HepG2 (cell line): ENCODE measurements around the gene MAMLD1. TPM values are rescaled to one million over a fixed set of nuclear protein-coding genes. Genes with fewer than 3 reads are reported as not detected.

Experiments
- ATAC-seq: fragments of 200-7000 bp; cut with Tn5 transposase; 3 replicates; pipeline ENCODE4 v1.9.1; 2020; ENCODE audit warnings: mild to moderate bottlenecking, moderate library complexity
- BruUV-seq: library from RNA; stranded (reverse); fragments of 400-500 nt; replicated peaks from 2 replicates; lab custom pipeline; 2021; lab: Mats Ljungman, UMichigan
- CTCF ChIA-PET: fragments of 300-600 bp; formaldehyde crosslinking; extraction: SDS; loops from one replicate; lab custom pipeline; 2021; ENCODE audit warnings: low total read pairs, inconsistent platforms, low intra/inter-chr PET ratio; lab: Yijun Ruan, JAX
- POLR2A ChIA-PET: fragments of 350-600 bp; sonication (Branson Sonifier 250); formaldehyde crosslinking; loops from one replicate; lab custom pipeline; 2020; ENCODE audit warnings: antibody characterized with exemption, inconsistent platforms; lab: Yijun Ruan, JAX
- DNase-seq: peaks from one replicate; pipeline ENCODE4 v3.0.0-alpha.2; 2015; ENCODE audit warnings: low spot score
- FAIRE-seq: peaks from 3 replicates; lab custom pipeline; 2011; peaks lifted over from hg19 to GRCh38; lab: Jason Lieb, UNC
- H2AFZ ChIP-seq: one replicate; pipeline ENCODE4 v1.6.1; 2011; ENCODE audit warnings: low read length, inconsistent platforms
- H3K27ac ChIP-seq: fragments of 300-600 bp; 3 replicates; pipeline ENCODE4 v1.8.0; 2011; ENCODE audit warnings: mixed run types, mild to moderate bottlenecking, mixed read lengths, low read length, inconsistent platforms; ENCODE audit not compliant: insufficient read depth; ENCODE audit errors: extremely low read length
- H3K27me3 ChIP-seq, 2 experiments: fragments of 200-600 bp in 1 of 2; 2 replicates in 1 of 2; 3 replicates in 1 of 2; pipeline versions ENCODE4 v1.6.0 to v1.8.0; 2011; ENCODE audit warnings: low read length in 2 of 2, mild to moderate bottlenecking in 2 of 2, moderate library complexity in 2 of 2, inconsistent platforms in 1 of 2; ENCODE audit not compliant: insufficient read depth in 2 of 2, control insufficient read depth in 1 of 2
- H3K36me3 ChIP-seq, 2 experiments: fragments of 200-600 bp in 1 of 2; replicated peaks in 1 of 2; 2 replicates in 1 of 2; 3 replicates in 1 of 2; pipeline versions ENCODE4 v1.5.1 to v1.8.0; 2011; ENCODE audit warnings: low read length in 2 of 2, inconsistent platforms in 1 of 2; ENCODE audit not compliant: insufficient read depth in 2 of 2, control insufficient read depth in 1 of 2
- H3K4me1 ChIP-seq: 2 replicates; pipeline ENCODE4 v1.5.1; 2012; ENCODE audit warnings: low read length, inconsistent platforms; ENCODE audit not compliant: insufficient read depth
- H3K4me2 ChIP-seq: 2 replicates; pipeline ENCODE4 v1.6.0; 2011; ENCODE audit warnings: low read depth, low read length, inconsistent platforms
- H3K4me3 ChIP-seq, 3 experiments: fragments of 200-600 bp in 1 of 3; sonication (generic), shearing (Covaris generic) in 1 of 3; replicated peaks in 1 of 3; 2 replicates each; pipeline ENCODE4 v1.5.1; 2011 to 2016; ENCODE audit warnings: low read length in 3 of 3, inconsistent platforms in 2 of 3, low read depth in 2 of 3, mild to moderate bottlenecking in 2 of 3, control low read depth in 1 of 3, mixed read lengths in 1 of 3; ENCODE audit not compliant: insufficient read depth in 1 of 3
- H3K79me2 ChIP-seq: one replicate; pipeline ENCODE4 v1.6.1; 2011; ENCODE audit warnings: low read length, inconsistent platforms; ENCODE audit not compliant: insufficient read depth
- H3K9ac ChIP-seq: 2 replicates; pipeline ENCODE4 v1.6.0; 2011; ENCODE audit warnings: mild to moderate bottlenecking, low read depth, low read length, inconsistent platforms; ENCODE audit not compliant: insufficient read depth
- H3K9me3 ChIP-seq: 2 replicates; pipeline ENCODE4 v1.5.1; 2012; ENCODE audit warnings: mild to moderate bottlenecking, low read length
- H4K20me1 ChIP-seq: 2 replicates; pipeline ENCODE4 v1.6.0; 2011; ENCODE audit warnings: inconsistent platforms, mild to moderate bottlenecking, low read length, moderate library complexity; ENCODE audit not compliant: insufficient read depth
- CHD4 ChIP-seq: fragments of 200-600 bp; sonication (generic); IDR thresholded peaks from 2 replicates; pipeline ENCODE4 v1.7.0; 2017; ENCODE audit warnings: mild to moderate bottlenecking, low read length, borderline replicate concordance
- CREB1 ChIP-seq, 2 experiments: fragments of 450-650 bp in 1 of 2; IDR thresholded peaks; 2 replicates each; pipeline ENCODE4 v1.6.1; 2016 to 2017; ENCODE audit warnings: control low read depth in 1 of 2, mild to moderate bottlenecking in 1 of 2, missing compliant biosample characterization in 1 of 2, missing genetic modification characterization in 1 of 2
- E2F1 ChIP-seq: sonication (generic); formaldehyde crosslinking; IDR thresholded peaks from 2 replicates; pipeline ENCODE4 v1.5.0; 2020; ENCODE audit warnings: missing genetic modification reagents
- NAIF1 ChIP-seq: sonication (generic); formaldehyde crosslinking; IDR thresholded peaks from 2 replicates; pipeline ENCODE4 v1.5.0; 2020; ENCODE audit warnings: mild to moderate bottlenecking, missing genetic modification reagents, borderline replicate concordance
- TEF ChIP-seq: sonication (generic); formaldehyde crosslinking; IDR thresholded peaks from 2 replicates; pipeline ENCODE4 v1.5.0; 2020; ENCODE audit warnings: missing genetic modification reagents
- TFDP2 ChIP-seq: sonication (generic); formaldehyde crosslinking; IDR thresholded peaks from 2 replicates; pipeline ENCODE4 v1.4.0; 2020; ENCODE audit warnings: missing genetic modification reagents
- ZNF746 ChIP-seq: sonication (generic); formaldehyde crosslinking; IDR thresholded peaks from 2 replicates; pipeline ENCODE4 v1.8.0; 2022; ENCODE audit warnings: mild to moderate bottlenecking, missing genetic modification reagents
- WGBS: methylation state at CpG from one replicate; pipeline ENCODE4 v1.1.6; 2017; ENCODE audit warnings: low lambda C conversion rate; 5-methylcytosine and 5-hydroxymethylcytosine counted together
- in situ Hi-C: cut with HindIII; loops from 2 replicates; pipeline ENCODE4 v1.10.0; 2017; ENCODE audit warnings: low pct_unique_long_range_greater_than_20kb; ENCODE audit not compliant: extremely low pct_ligation_motif_present
- intact Hi-C: fragments of 100-400 bp; cut with micrococcal nuclease; formaldehyde crosslinking; loops from one replicate; pipeline ENCODE4 v1.10.0; 2022; ENCODE audit not compliant: unreplicated experiment
- polyA plus RNA-seq, 8 experiments: library from polyadenylated mRNA; depleted of rRNA in 3 of 8; stranded (reverse) in 7 of 8; unstranded in 1 of 8; fragments of >200 nt; fragmentation: Illumina TruSeq in 4 of 8; extraction: Trizol in 4 of 8; gene quantifications; 2 replicates each; pipeline versions ENCODE4 v1.2.1 to v1.2.3, GENCODE V29; 2011 to 2016; ENCODE audit warnings: low read depth in 4 of 8, missing spikeins in 1 of 8, mixed read lengths in 1 of 8; ENCODE audit not compliant: insufficient read depth in 1 of 8
- total RNA-seq, 5 experiments: library from RNA; depleted of rRNA; stranded (reverse); fragments of >200 nt; fragmentation: Illumina TruSeq; extraction: Trizol; gene quantifications; 2 replicates each; pipeline ENCODE4 v1.2.3, GENCODE V29; 2016; ENCODE audit warnings: low read depth in 1 of 5

The MAMLD1 gene
- total and polyA plus RNA-seq, 2 of the 13 experiments (the other 11 are each of a cell fraction or from before 2014, with no cell fraction given) = not detected

GRCh38 chrX:150372280-150372679 is 9.2 kb downstream of the MAMLD1 start:
- WGBS = 23% methylated on average over 3 of the region's 8 CpGs
- in situ Hi-C loops = loop anchor here (25.0 kb wide), 1 partner anchor 410 kb away; no protein-coding TSS in a partner anchor
- Histone ChIP-seq H3K9ac (no peak overlapping the region), H3K36me3 (no peaks in the 10 kb centered on the region), H3K79me2 (no peaks in the 10 kb centered on the region), H3K4me1 (no peaks in the 10 kb centered on the region), H3K9me3 (no peaks in the 10 kb centered on the region), H4K20me1 (no peaks in the 10 kb centered on the region), H3K27ac (no peak overlapping the region), H3K4me2 (no peak overlapping the region), H3K27me3 (peaks cover 0 to 1% of the 10 kb centered on the region in 2 experiments; a peak in 1 of 5 replicates), H2AFZ (no peak overlapping the region), H3K4me3 (no peak overlapping the region)
- DNase-seq = no peak
- intact Hi-C loops = no loop called here
- TF ChIP-seq TFDP2 (CRISPR knock-in tag) = no peak
- TF ChIP-seq E2F1 (CRISPR knock-in tag) = no peak
- no peak for TF ChIP-seq NAIF1 (CRISPR knock-in tag)
- TF ChIP-seq CHD4 = no peak
- no peak for TF ChIP-seq ZNF746 (CRISPR knock-in tag)
- no peak for TF ChIP-seq TEF
- no peak for TF ChIP-seq CREB1 (IDR thresholded peaks at IDR 0.05)
- no peak for TF ChIP-seq CREB1 (CRISPR knock-in tag; IDR thresholded peaks at IDR 0.05)
- no peak for ATAC-seq
- BruUV-seq = no TSS peak
- FAIRE-seq = no peak
- ChIA-PET POLR2A (no interaction called here), CTCF (no interaction called here)
